Body of pancreas (tissue), 4 donors: Measurements from ENCODE around the gene FBXL17. TPM values are rescaled to one million over a fixed set of nuclear protein-coding genes. Genes with fewer than 3 reads are reported as not detected.
"Not testable (repeated sequence)": the region's sequence is repeated elsewhere in the genome, so short reads cannot be mapped to it uniquely, and the experiment has no call there.

ENCODE experiments used
- ATAC-seq: fragments of 150-250 bp; one replicate; pipeline ENCODE4 v1.9.1; 2016
- DNase-seq, 4 donors: peaks; one replicate each; pipeline ENCODE4 v3.0.0-alpha.2; 2019
- H3K27ac ChIP-seq, 4 donors: fragments of 200-600 bp; sonication (generic); 1 replicate in 3 of 4; 2 replicates in 1 of 4; pipeline versions ENCODE4 v1.5.1 to v1.6.1; 2016 to 2019; ENCODE audit warnings: mild to moderate bottlenecking in 1 of 4, mixed read lengths in 1 of 4, moderate library complexity in 1 of 4
- H3K27me3 ChIP-seq, 2 donors: fragments of 200-600 bp; sonication (generic); one replicate each; pipeline ENCODE4 v1.6.0; 2016; ENCODE audit warnings: mild to moderate bottlenecking in 1 of 2
- H3K36me3 ChIP-seq, 2 donors: fragments of 200-600 bp; sonication (generic); replicated peaks in 1 of 2; 2 replicates each; pipeline ENCODE4 v1.5.1; 2016; ENCODE audit warnings: low read depth in 2 of 2; ENCODE audit not compliant: insufficient read depth in 1 of 2
- H3K4me1 ChIP-seq: fragments of 200-600 bp; sonication (generic); one replicate; pipeline ENCODE4 v1.6.0; 2016
- H3K4me3 ChIP-seq, 2 donors: fragments of 200-600 bp; sonication (generic); 1 replicate in 1 of 2; 2 replicates in 1 of 2; pipeline ENCODE4 v1.5.1; 2016 to 2019
- H3K9me3 ChIP-seq, 3 donors: fragments of 200-600 bp; sonication (generic); 1 replicate in 2 of 3; 2 replicates in 1 of 3; pipeline ENCODE4 v1.5.1; 2016
- POLR2A ChIP-seq, 3 donors: fragments of 450-650 bp; IDR thresholded peaks; one replicate each; pipeline ENCODE4 v1.6.1; 2016; ENCODE audit warnings: antibody characterized with exemption in 3 of 3, mild to moderate bottlenecking in 2 of 3
- WGBS, 2 donors: methylation state at CpG; one replicate each; pipeline ENCODE4 v1.1.5; 2017; 5-methylcytosine and 5-hydroxymethylcytosine counted together
- intact Hi-C: fragments of 100-400 bp; cut with DNase I; formaldehyde crosslinking; loops from one replicate; pipeline ENCODE4 v1.15.1; 2023
- total RNA-seq, 2 donors: library from RNA; depleted of rRNA; stranded (reverse); fragments of >200 nt; gene quantifications; one replicate each; pipeline ENCODE4 v1.1.0, GENCODE V29; 2016
- TF ChIP-seq, protein P1 (sequence below), 7 experiments: fragments of 450-650 bp in 4 of 7; fragments of 200-600 bp in 3 of 7; sonication (generic) in 3 of 7; IDR thresholded peaks; one replicate each; pipeline ENCODE4 v1.5.1; 2016 to 2019; ENCODE audit warnings: antibody characterized with exemption in 7 of 7

FBXL17 gene
- total RNA-seq, 2 donors from 2014 or later, result 5.3 to 13.5 TPM

- ATAC-seq, result no peak
Observed at GRCh38 chr5:108418197-108418596, 36.3 kb upstream of the FBXL17 start.

DNA sequence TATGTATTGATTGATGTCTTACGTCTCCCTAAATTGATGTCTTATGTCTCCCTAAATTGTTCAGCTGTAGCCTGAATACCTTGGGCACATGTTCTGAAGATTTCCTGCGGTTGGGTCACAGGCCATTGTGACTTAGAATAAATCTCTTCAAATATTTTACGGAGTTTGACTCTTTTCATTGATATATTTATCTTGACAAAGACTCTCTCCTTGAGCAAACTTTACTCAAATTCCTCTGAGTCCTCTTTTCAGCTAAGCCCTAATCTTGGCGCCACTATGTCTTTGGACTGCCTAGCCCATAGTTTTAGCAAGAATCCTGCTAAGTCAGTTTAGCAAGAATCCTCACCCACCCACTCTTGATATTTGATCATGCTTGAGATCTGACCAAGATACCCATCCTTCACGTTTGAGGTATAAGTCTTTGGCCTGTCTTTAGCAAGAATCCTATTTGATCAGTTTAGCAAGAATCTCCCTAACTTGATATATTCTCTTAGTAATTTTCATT is 35.3 kb upstream of the FBXL17 start:
- no peak for TF ChIP-seq POLR2A (IDR thresholded peaks at IDR 0.05)
- TF ChIP-seq, protein P1, sequence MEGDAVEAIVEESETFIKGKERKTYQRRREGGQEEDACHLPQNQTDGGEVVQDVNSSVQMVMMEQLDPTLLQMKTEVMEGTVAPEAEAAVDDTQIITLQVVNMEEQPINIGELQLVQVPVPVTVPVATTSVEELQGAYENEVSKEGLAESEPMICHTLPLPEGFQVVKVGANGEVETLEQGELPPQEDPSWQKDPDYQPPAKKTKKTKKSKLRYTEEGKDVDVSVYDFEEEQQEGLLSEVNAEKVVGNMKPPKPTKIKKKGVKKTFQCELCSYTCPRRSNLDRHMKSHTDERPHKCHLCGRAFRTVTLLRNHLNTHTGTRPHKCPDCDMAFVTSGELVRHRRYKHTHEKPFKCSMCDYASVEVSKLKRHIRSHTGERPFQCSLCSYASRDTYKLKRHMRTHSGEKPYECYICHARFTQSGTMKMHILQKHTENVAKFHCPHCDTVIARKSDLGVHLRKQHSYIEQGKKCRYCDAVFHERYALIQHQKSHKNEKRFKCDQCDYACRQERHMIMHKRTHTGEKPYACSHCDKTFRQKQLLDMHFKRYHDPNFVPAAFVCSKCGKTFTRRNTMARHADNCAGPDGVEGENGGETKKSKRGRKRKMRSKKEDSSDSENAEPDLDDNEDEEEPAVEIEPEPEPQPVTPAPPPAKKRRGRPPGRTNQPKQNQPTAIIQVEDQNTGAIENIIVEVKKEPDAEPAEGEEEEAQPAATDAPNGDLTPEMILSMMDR (IDR thresholded peaks at IDR 0.05), result no peak
- Histone ChIP-seq H3K27ac (no peak overlapping the region), H3K9me3 (no peaks in the 10 kb centered on the region), H3K4me1 (no peaks in the 10 kb centered on the region), H3K36me3 (no peaks in the 10 kb centered on the region), H3K4me3 (no peak overlapping the region), H3K27me3 (no peaks in the 10 kb centered on the region)
- 62 to 75% methylated on average over 5 of the region's 5 CpGs for WGBS, 2 donors
- ATAC-seq (no peak), DNase-seq (no peak)
- intact Hi-C loops, result no loop called here

More at GRCh38 chr5:108418197-108418596, 36.3 kb upstream of the FBXL17 start:
- WGBS, 2 donors, result 82 to 89% methylated on average over 7 to 8 of the region's 8 CpGs
- Histone ChIP-seq H3K4me1 (no peaks in the 10 kb centered on the region), H3K36me3 (no peaks in the 10 kb centered on the region), H3K27ac (no peak overlapping the region), H3K9me3 (no peaks in the 10 kb centered on the region), H3K4me3 (no peak overlapping the region), H3K27me3 (no peaks in the 10 kb centered on the region)
- no peak for TF ChIP-seq POLR2A (IDR thresholded peaks at IDR 0.05)
- TF ChIP-seq, protein P1 (IDR thresholded peaks at IDR 0.05), result no peak
- no peak for DNase-seq
- intact Hi-C loops, result no loop called here

GRCh38 chr5:108415726-108416125 is 33.8 kb upstream of the FBXL17 start:
- Histone ChIP-seq H3K27me3 (no peaks in the 10 kb centered on the region), H3K36me3 (no peaks in the 10 kb centered on the region), H3K4me3 (no peak overlapping the region), H3K4me1 (no peaks in the 10 kb centered on the region), H3K27ac (no peak overlapping the region), H3K9me3 (no peaks in the 10 kb centered on the region)
- intact Hi-C loops, result no loop called here
- DNase-seq (no peak), ATAC-seq (no peak)
- TF ChIP-seq POLR2A (IDR thresholded peaks at IDR 0.05), result no peak

- TF ChIP-seq POLR2A (IDR thresholded peaks at IDR 0.05), result no peak
- TF ChIP-seq, protein P1 (IDR thresholded peaks at IDR 0.05), result no peak
- intact Hi-C loops, result no loop called here
- Histone ChIP-seq H3K4me3 (no peak overlapping the region), H3K27ac (no peak overlapping the region), H3K36me3 (no peaks in the 10 kb centered on the region), H3K4me1 (no peaks in the 10 kb centered on the region), H3K27me3 (no peaks in the 10 kb centered on the region), H3K9me3 (no peaks in the 10 kb centered on the region)
- no peak for DNase-seq
- no peak for ATAC-seq
- WGBS, 2 donors, result 64 to 65% methylated on average over 2 of the region's 2 CpGs
Observed at GRCh38 chr5:108409786-108410185, 27.9 kb upstream of the FBXL17 start.

GRCh38 chr5:108405201-108405600 is 23.3 kb upstream of the FBXL17 start:
- H3K27me3 ChIP-seq, ATAC-seq, H3K4me3 ChIP-seq, H3K9me3 ChIP-seq, intact Hi-C loops, DNase-seq, H3K36me3 ChIP-seq, H3K27ac ChIP-seq, H3K4me1 ChIP-seq: not testable (repeated sequence)
- WGBS, 2 donors, result 94 to 98% methylated on average over 3 of the region's 3 CpGs

DNA sequence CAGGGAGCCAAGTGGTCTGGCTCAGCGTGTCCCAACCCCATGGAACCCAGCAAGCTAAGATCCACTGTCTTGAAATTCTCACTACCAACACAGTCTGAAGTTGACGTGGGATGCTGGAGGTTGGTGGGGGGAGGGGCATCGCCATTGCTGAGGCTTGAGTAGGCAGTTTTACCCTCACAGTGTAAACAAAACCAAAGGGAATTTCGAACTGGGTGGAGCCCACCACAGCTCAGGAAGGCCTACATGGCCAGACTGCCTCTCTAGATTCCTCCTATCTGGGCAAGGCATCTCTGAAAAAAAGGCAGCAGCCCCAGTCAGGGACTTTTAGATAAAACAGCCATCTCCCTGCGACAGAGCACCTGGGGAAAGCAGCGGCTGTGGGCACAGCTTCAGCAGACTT is 17.1 kb upstream of the FBXL17 start:
- no peak overlapping the region for H3K27ac ChIP-seq
- DNase-seq (no peak), ATAC-seq (no peak)
- peaks cover 0 to 8% (median 0%) of the 10 kb centered on the region in 3 donors for H3K9me3 ChIP-seq
- H3K4me3 ChIP-seq, result no peak overlapping the region
- TF ChIP-seq POLR2A (IDR thresholded peaks at IDR 0.05), result no peak
- TF ChIP-seq, protein P1 (IDR thresholded peaks at IDR 0.05), result no peak
- no peaks in the 10 kb centered on the region for H3K4me1 ChIP-seq
- WGBS, 2 donors, result 72 to 79% methylated on average over 5 to 6 of the region's 6 CpGs
- intact Hi-C loops, result no loop called here
- no peaks in the 10 kb centered on the region for H3K36me3 ChIP-seq
- H3K27me3 ChIP-seq, result no peaks in the 10 kb centered on the region

- H3K9me3 ChIP-seq, intact Hi-C loops, H3K27me3 ChIP-seq, H3K4me3 ChIP-seq, DNase-seq, H3K27ac ChIP-seq, H3K36me3 ChIP-seq, ATAC-seq, H3K4me1 ChIP-seq: not testable (repeated sequence)
- WGBS, 2 donors, result 90 to 95% methylated on average over 5 of the region's 5 CpGs
Observed at GRCh38 chr5:108396837-108397236, 14.9 kb upstream of the FBXL17 start.
